AG20443 (cell line): ENCODE results near the gene ITGA8.

ENCODE experiments used
- DNase-seq: peaks from one replicate; pipeline ENCODE4 v3.0.0; 2012; ENCODE audit warnings: low spot score, mixed read lengths

The ITGA8 gene

GRCh38 chr10:15735763-15736162, 16.0 kb upstream of the ITGA8 start:
- peak; percentile 24 for DNase-seq

DNA sequence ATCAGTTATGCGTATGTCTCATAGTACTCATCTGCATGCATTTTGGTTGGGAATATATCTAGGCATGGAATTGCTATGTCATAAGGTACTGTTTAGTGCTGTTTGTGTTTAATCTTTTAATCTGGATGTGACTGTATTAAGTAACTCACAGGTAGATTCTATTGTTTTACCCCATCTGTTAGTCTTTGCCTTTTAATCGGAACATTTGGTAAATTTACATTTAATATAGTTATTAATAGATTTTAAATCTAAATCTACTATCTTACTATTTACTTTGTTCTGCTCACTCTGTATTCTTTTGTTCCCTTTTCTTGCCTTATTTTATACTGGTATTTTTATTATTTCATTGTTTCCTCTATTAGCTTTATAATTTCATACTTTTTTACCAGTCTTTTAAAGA, 10.6 kb upstream of the ITGA8 start:
- no peak for DNase-seq

GRCh38 chr10:15729890-15730289, 10.2 kb upstream of the ITGA8 start:
- no peak for DNase-seq

- DNase-seq, result no peak
Measured at GRCh38 chr10:15726042-15726441, 6.3 kb upstream of the ITGA8 start.

GRCh38 chr10:15725603-15726002, 5.9 kb upstream of the ITGA8 start:
- DNase-seq, result peak; percentile 79

GRCh38 chr10:15724683-15725082, 5.0 kb upstream of the ITGA8 start:
- DNase-seq, result no peak

GRCh38 chr10:15723803-15724202, 4.1 kb upstream of the ITGA8 start:
- DNase-seq, result no peak

DNA sequence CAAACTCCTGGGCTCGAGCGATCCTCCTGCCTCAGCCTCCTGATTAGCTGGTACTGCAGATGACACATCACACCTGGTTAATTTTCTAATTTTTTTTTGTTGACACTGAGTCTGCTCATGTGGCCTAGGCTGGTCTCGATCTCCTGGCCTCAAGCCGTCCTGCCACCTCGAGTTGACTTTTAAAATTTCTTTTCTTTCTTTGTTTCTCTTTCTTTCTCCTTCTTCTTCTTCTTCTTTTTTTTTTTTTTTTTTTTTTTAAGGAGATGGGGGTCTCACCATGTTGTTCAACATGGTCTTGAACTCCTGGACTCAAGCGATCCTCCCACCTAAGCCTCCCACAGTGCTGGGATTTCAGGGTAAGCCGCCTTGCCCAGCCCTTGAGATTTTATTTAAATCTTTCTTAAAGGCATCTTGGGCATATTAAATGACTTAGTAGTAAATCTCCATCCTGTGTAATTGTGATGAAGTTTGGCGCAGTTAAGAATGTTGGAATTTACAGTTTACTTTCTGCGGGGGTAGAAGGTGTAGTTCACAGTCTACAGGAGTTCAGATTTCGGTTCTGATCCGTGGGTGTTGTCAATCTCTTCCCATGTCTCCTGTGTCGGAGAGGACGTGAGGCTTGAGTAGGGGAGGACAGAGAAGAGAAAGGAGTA, 1.0 kb upstream of the ITGA8 start:
- no peak for DNase-seq

- DNase-seq, result peak; percentile 37
Measured at GRCh38 chr10:15719049-15719898, 448 bp downstream of the ITGA8 start.

DNA sequence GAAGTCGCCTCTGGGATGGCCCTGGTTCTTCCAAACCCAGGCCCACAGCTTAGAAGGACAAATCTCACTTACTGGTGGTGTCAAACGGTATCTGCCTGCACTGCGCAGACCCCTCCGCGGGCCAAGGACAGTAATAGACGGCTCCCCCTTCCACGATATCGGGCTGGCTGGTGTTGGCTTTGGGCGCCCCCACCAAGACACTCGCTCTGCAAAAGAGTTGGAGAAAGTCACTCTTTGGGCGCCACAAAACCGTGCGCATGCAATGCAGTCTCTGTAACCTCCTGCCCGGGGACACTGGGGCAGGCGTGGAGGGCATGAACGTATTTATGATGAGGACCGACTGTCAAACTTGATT, 1.1 kb downstream of the ITGA8 start:
- no peak for DNase-seq

DNA sequence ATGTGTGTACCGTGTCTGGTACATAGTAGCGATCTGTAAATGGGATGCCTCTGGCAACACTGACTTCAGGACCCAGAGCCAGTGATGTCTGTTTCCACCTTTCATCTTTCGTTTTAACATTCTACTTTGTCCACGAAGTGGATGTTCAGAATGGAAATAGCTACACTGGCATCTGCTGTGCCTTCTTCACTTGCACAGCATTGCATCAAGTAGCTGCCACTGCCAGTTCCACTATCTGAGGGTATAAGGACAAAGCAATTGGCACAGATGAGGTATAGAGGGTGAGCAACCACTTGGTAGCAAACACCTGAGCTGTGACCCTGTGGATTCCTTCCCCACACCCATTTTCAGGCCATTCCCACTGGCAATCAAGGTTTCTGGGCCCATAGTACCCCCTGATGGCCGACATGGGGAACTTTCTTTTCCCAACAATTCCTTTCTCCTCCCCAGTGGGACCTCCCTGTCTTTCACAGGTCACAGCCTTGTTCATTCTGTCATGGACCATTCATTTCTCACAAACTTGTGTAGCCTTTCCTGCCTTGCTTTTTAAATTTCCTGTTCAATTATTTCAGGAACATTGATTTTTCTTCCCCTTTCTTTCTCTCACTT, 4.0 kb downstream of the ITGA8 start:
- peak; percentile 71 for DNase-seq

DNA sequence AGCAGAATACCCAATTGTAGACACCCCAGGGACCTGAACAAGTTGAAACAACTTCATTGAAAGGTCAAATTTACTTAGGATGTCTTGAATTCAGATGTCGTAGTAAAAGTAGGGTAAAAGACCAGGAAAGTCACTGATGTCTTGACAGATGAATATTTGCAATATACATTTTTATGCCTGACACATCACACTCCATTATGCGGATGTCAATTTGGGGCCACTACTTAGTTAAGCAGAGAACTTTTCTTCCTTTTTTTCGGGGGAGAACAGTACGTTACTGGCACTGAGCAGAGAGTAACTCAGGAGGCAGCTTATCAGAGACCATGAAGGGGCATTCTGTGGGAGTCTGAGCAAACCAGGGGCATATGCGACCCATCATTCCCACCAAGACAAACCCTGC, 4.9 kb downstream of the ITGA8 start:
- DNase-seq, result no peak

- DNase-seq, result peak; percentile 17
Measured at GRCh38 chr10:15712883-15713282, 6.8 kb downstream of the ITGA8 start.

DNA sequence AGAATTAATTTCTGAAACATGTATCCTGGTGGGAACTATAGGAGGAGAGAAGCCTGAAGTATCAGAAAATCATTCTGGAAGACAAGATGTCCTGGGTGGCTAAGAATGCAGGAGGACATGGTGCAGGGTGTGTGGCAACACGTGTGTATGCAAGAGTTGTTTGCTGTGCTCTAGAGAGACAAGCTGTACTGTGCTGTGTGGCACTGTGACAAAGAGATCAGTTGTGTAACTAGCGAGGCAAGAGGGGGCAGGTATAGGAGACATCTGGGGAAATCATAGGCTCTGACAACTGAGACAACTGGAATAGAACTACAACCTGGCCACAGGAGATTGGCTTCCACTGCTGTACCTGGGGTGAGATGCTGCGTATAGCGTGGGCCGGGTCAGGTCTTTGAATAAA, 9.3 kb downstream of the ITGA8 start:
- no peak for DNase-seq

DNA sequence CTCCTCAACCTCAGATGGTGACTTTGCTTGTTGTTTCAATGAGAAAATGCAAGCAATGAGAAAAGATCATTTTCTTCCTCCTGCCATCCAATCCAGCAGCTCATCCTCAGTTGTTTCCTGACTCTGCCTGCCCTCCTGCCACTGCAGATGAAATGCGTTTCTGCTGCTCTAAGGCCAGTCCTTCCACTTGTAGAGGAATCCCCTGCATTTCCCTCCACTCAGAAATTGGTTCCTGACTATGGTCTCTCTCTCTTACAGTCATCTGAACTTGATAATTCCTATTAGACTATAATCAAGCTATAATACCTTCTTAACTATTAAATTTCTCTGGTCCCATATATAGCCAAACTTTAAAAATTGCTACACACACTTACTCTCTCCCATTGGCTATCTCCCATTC, 14.4 kb downstream of the ITGA8 start:
- no peak for DNase-seq

DNA sequence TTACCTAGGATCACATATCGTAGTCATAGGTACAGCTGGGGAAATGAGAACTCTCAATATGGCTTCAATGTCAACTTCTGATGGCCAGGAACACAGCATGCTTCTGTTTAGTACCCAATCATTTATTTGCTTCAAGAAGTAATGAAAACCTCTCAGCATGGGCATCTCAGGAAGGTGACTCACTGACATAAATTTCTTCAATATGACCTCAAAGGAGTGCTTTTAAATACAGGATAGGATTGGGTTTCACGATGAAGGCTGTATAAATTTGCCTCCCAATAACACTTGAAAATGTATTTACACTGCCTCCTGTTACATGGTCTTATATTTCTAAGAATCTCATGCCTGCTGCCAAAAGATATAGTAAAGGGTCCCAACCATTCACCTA, 15.1 kb downstream of the ITGA8 start:
- DNase-seq, result no peak

DNA sequence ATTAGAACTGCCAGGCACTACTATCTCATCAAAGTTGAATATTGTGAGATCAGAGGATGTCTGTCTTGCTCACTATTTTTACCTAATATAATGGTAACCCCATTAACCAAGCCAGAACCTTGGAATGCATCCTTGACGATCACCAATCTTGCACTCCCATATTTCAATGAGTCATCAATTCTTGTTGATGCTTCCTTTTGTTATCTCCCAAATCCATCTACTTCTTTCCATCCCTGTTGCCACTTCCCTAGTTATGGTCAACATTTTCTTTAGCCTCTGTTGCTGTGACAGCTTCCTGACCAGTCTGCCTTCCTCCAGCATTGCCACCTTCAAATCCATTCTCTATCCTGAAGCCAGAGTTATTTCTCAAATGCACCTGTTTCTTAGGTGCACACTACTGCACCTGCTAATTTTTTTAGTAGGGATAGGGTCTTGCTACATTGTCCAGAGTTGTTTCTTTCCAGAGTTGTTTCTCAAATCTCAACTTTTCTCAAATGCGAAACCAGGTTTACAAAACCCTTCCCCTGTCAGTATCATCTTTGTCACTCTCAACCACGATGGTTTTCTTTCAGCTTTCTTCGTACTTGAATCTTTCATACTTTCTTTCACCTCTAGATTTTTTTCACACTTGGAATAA, 15.7 kb downstream of the ITGA8 start:
- no peak for DNase-seq

DNA sequence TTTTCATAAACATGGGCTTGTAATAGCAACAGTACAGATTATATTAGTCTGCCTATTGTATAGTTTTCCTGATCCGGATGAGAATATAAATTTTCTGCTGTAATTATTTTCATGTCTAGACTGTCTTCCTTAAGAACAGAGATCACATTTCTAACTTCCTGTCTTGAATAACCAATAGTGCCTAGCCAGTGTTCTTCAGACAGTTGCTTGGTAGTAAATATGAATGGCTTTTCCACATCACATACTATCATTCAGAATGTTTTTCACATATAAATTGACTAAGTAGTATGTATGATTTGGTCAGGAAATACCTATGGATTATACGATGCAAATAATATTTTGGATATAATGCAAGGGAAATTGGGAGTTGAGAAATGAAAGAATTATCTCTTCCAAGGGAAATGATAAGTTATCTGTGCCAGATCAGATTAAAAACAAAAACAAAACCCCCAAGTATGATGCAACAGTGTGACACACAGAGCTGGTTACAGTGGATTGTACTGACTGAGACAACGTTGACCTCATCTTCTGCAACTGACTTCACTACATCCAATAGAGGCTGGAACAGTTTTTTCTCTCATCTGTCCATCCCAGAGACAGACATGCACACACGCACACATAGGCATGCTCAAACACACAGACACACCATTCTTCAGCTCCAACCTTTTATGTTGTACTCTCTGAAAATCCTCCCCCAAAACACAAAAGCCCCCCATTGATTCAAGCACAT, 16.4 kb downstream of the ITGA8 start:
- DNase-seq, result peak; percentile 19

GRCh38 chr10:15700078-15700674, 19.5 kb downstream of the ITGA8 start:
- DNase-seq, result no peak

DNA sequence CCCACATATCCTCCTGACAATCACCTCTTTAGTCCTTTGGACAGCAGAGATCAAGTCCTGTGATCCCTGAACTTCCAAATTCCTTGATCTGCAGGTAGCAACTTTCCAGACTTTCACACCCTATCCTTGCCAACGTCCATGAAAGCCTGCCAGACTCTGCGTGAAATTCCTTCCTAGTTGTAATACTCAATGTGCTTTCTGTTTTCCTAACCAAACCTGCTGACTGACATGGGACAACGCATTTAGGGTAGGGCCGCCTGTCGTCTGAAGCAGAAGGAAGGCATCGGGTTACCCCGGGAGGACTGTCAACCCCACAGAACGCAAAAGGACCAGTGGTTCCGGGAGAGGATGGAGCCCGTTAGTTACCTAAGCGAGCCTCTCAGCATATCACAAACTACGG, 23.9 kb downstream of the ITGA8 start:
- no peak for DNase-seq

GRCh38 chr10:15690031-15690430, 29.7 kb downstream of the ITGA8 start:
- DNase-seq, result no peak

- no peak for DNase-seq
Measured at GRCh38 chr10:15684768-15685167, 35.0 kb downstream of the ITGA8 start.
